ENCODE data around the gene SH3GLB1. TPM values are rescaled to one million over a fixed set of nuclear protein-coding genes. Genes with fewer than 3 reads are reported as not detected.

SH3GLB1 gene
- polyA plus RNA-seq, 12 donors = 79.5 to 242 (median 188) TPM; not detected in 1

- DNase-seq = no peak
These were observed 64.2 kb downstream of the SH3GLB1 start for GRCh38 chr1:86768554-86768953.

- no peak for DNase-seq
These were observed 64.7 kb downstream of the SH3GLB1 start for GRCh38 chr1:86769065-86769464.

GRCh38 chr1:86773341-86774288, 69.2 kb downstream of the SH3GLB1 start:
- no peak for DNase-seq

- peak; percentile 54 for DNase-seq
These were observed 70.2 kb downstream of the SH3GLB1 start for GRCh38 chr1:86774305-86775295.

- DNase-seq = no peak
These were observed 71.0 kb downstream of the SH3GLB1 start for GRCh38 chr1:86775395-86775794.

- no peak for DNase-seq
These were observed 71.7 kb downstream of the SH3GLB1 start for GRCh38 chr1:86776108-86776507.

- DNase-seq = no peak
These were observed 74.3 kb downstream of the SH3GLB1 start for GRCh38 chr1:86778569-86779239.

GRCh38 chr1:86779308-86780191, 75.2 kb downstream of the SH3GLB1 start:
- DNase-seq = no peak

- no peak for DNase-seq
These were observed 78.1 kb downstream of the SH3GLB1 start for GRCh38 chr1:86782482-86782881.

GRCh38 chr1:86787621-86788020, 83.2 kb downstream of the SH3GLB1 start:
- no peak for DNase-seq

GRCh38 chr1:86788300-86789206, 84.2 kb downstream of the SH3GLB1 start:
- no peak for DNase-seq

GRCh38 chr1:86795316-86795715, 90.9 kb downstream of the SH3GLB1 start:
- DNase-seq = no peak

Other genes starting within 250 kb of the SH3GLB1 start
- 100 to 1,000 TPM in 1 of 12 donors, 1 to 10 TPM in 1, not detected in 10; 1.5 to 169 TPM for gene CLCA1, start 235.6 kb upstream of the SH3GLB1 start, polyA plus RNA-seq (ENCODE audit: insufficient read length in 12 of 12)
- gene CLCA4, start 157.5 kb upstream of the SH3GLB1 start, polyA plus RNA-seq (ENCODE audit: insufficient read length in 12 of 12) = 1 to 10 TPM in 2 of 12 donors, under 1 TPM in 1, not detected in 9; 0.40 to 2.0 (median 1.5) TPM
- 100 to 1,000 TPM in 11 of 12 donors, not detected in 1; 105 to 232 (median 155) TPM for gene SELENOF, start 209.6 kb downstream of the SH3GLB1 start, polyA plus RNA-seq (ENCODE audit: insufficient read length in 12 of 12)
- 10 to 100 TPM in 11 of 12 donors, not detected in 1; 18.3 to 32.6 (median 23.4) TPM for gene HS2ST1, start 210.1 kb downstream of the SH3GLB1 start, polyA plus RNA-seq (ENCODE audit: insufficient read length in 12 of 12)

All from muscle of arm (tissue), 12 donors.